OCI-LY3 (cell line): ENCODE data around the gene CCSER2.

Experiments
- CTCF ChIP-seq: fragments of 200-600, 300-600 bp; sonication (generic); IDR thresholded peaks from 2 replicates; pipeline ENCODE4 v1.5.1; 2014; ENCODE audit warnings: antibody characterized with exemption, low read length, low read depth
- EZH2phosphoT487 ChIP-seq: fragments of 200-600 bp; shearing (Covaris generic); IDR thresholded peaks from 2 replicates; pipeline ENCODE4 v1.6.1; 2018; ENCODE audit warnings: antibody characterized with exemption, mixed run types, low read depth

DNA sequence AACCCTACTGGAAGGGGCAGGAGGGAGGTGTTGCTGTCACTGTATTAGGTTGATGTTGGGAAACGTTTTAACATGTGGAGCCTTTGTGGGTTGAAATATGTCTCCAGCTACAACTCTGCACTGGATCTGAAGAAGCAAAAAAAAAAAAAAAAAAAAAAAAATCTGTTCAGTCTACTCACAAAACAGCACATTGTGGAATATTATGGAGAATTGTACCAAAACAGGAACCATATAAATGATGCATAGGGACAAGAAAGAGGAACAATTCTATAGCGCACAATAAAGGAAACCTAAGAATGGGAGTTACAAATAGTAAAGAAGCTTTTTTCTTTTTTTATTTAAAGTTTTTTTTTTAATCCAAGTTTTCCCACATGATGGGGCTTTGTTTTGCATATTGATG lies 63.8 kb downstream of the CCSER2 start:
- TF ChIP-seq CTCF (no peak), EZH2phosphoT487 (no peak)
